Right atrium auricular region (tissue), 2 donors: ENCODE data around the gene ATP2A1. TPM values are rescaled to one million over a fixed set of nuclear protein-coding genes. Genes with fewer than 3 reads are reported as not detected.
A peak's percentile ranks its signal among the peaks of the same experiment; 100 is the strongest.

Experiments used
- DNase-seq: peaks from one replicate; pipeline ENCODE4 v3.0.0-alpha.2; 2019; ENCODE audit warnings: low spot score
- H3K27ac ChIP-seq, 2 donors: fragments of 200-600 bp; sonication (generic); 1 replicate in 1 of 2; 2 replicates in 1 of 2; pipeline ENCODE4 v1.5.1; 2016 to 2019
- H3K27me3 ChIP-seq, 2 donors: fragments of 200-600 bp; sonication (generic); one replicate each; pipeline versions ENCODE4 v1.5.1 to v1.6.0; 2017 to 2019
- H3K36me3 ChIP-seq: fragments of 200-600 bp; sonication (generic); one replicate; pipeline ENCODE4 v1.5.1; 2016
- H3K4me1 ChIP-seq, 2 donors: fragments of 200-600 bp; sonication (generic); one replicate each; pipeline versions ENCODE4 v1.5.1 to v1.6.0; 2017 to 2019
- H3K4me3 ChIP-seq, 2 donors: fragments of 200-600 bp; sonication (generic); 1 replicate in 1 of 2; 2 replicates in 1 of 2; pipeline ENCODE4 v1.5.1; 2017 to 2019; ENCODE audit warnings: mild to moderate bottlenecking in 1 of 2, moderate library complexity in 1 of 2
- H3K9me3 ChIP-seq, 2 donors: fragments of 200-600 bp; sonication (generic); one replicate each; pipeline ENCODE4 v1.5.1; 2019
- CTCF ChIP-seq, 2 donors: fragments of 200-600 bp; sonication (generic); IDR thresholded peaks; one replicate each; pipeline ENCODE4 v1.5.1; 2019; ENCODE audit warnings: antibody characterized with exemption in 2 of 2
- total RNA-seq, 2 donors: library from RNA; depleted of rRNA; stranded (reverse); fragments of >200 nt; gene quantifications; one replicate each; pipeline ENCODE4 v1.1.0, GENCODE V29; 2016

The ATP2A1 gene
- total RNA-seq, 2 donors from 2014 or later, result 0.26 TPM; not detected in 1

GRCh38 chr16:28872952-28873351 is 5.3 kb upstream of the ATP2A1 start:
- H3K36me3 ChIP-seq, result peaks cover 60% of the 10 kb centered on the region
- H3K4me3 ChIP-seq, result no peak overlapping the region
- no peak overlapping the region for H3K27ac ChIP-seq
- DNase-seq, result no peak
- no peak for TF ChIP-seq CTCF (IDR thresholded peaks at IDR 0.05)
- no peaks in the 10 kb centered on the region for H3K4me1 ChIP-seq
- no peaks in the 10 kb centered on the region for H3K27me3 ChIP-seq
- H3K9me3 ChIP-seq, result no peaks in the 10 kb centered on the region

- no peak overlapping the region for H3K27ac ChIP-seq
- DNase-seq, result no peak
- peak; percentile 29 to 64 for TF ChIP-seq CTCF (IDR thresholded peaks at IDR 0.05)
- no peaks in the 10 kb centered on the region for H3K27me3 ChIP-seq
- H3K36me3 ChIP-seq, result peaks cover 53% of the 10 kb centered on the region
- H3K4me1 ChIP-seq, result no peaks in the 10 kb centered on the region
- no peaks in the 10 kb centered on the region for H3K9me3 ChIP-seq
- H3K4me3 ChIP-seq, result no peak overlapping the region
Measured at GRCh38 chr16:28873543-28874201, 4.6 kb upstream of the ATP2A1 start.

GRCh38 chr16:28874406-28874805 is 3.9 kb upstream of the ATP2A1 start:
- Histone ChIP-seq H3K27ac (no peak overlapping the region), H3K4me1 (peaks cover 0 to 6% of the 10 kb centered on the region in 2 donors), H3K27me3 (no peaks in the 10 kb centered on the region), H3K36me3 (peaks cover 46% of the 10 kb centered on the region), H3K4me3 (no peak overlapping the region), H3K9me3 (no peaks in the 10 kb centered on the region)
- TF ChIP-seq CTCF (IDR thresholded peaks at IDR 0.05), result no peak
- DNase-seq, result no peak

GRCh38 chr16:28875134-28876018 is 2.9 kb upstream of the ATP2A1 start:
- Histone ChIP-seq H3K4me3 (no peak overlapping the region), H3K36me3 (peaks cover 36% of the 10 kb centered on the region)
- no peak for DNase-seq

GRCh38 chr16:28876019-28876659 is 2.1 kb upstream of the ATP2A1 start:
- Histone ChIP-seq H3K27me3 (no peaks in the 10 kb centered on the region), H3K4me1 (peaks cover 0 to 15% of the 10 kb centered on the region in 2 donors), H3K27ac (no peak overlapping the region), H3K36me3 (peaks cover 29% of the 10 kb centered on the region), H3K9me3 (no peaks in the 10 kb centered on the region), H3K4me3 (no peak overlapping the region)
- TF ChIP-seq CTCF (IDR thresholded peaks at IDR 0.05), result no peak
- no peak for DNase-seq

More at GRCh38 chr16:28875134-28876018, 2.9 kb upstream of the ATP2A1 start:
- Histone ChIP-seq H3K9me3 (no peaks in the 10 kb centered on the region), H3K27me3 (no peaks in the 10 kb centered on the region), H3K4me1 (peaks cover 0 to 13% of the 10 kb centered on the region in 2 donors), H3K27ac (no peak overlapping the region)
- TF ChIP-seq CTCF (IDR thresholded peaks at IDR 0.05), result no peak
